Posterior vena cava (tissue), 2 donors: Measurements from ENCODE around the gene SCAF1. TPM values are rescaled to one million over a fixed set of nuclear protein-coding genes. Genes with fewer than 3 reads are reported as not detected.
"Not testable (repeated sequence)": the region's sequence is repeated elsewhere in the genome, so short reads cannot be mapped to it uniquely, and the experiment has no call there.

Experiments used
- DNase-seq: peaks from one replicate; pipeline ENCODE4 v3.0.0-alpha.2; 2020; ENCODE audit warnings: low spot score
- intact Hi-C, 2 donors: fragments of 100-400 bp; cut with DNase I; formaldehyde crosslinking; loops; one replicate each; pipeline versions ENCODE4 v1.14.1 to v1.14.2; 2022 to 2023
- total RNA-seq, 2 donors: library from RNA; stranded (reverse); fragmentation: NEBNext Ultra II Directional; extraction: Animal tissue kit (Norgen Biotek cat#: 25700); gene quantifications; one replicate each; pipeline ENCODE4 v1.2.1, GENCODE V29; 2021
- donor health status: DM: yes; HTN: yes; CAD: no.
- donor health status: DM: yes; HTN: yes; CAD: no.

SCAF1 gene
- total RNA-seq, 2 donors from 2014 or later = 43.5 to 55.1 TPM

- intact Hi-C loops = no loop called here
- no peak for DNase-seq
These were observed 32.4 kb upstream of the SCAF1 start for GRCh38 chr19:49609499-49610092.

- no peak for DNase-seq
- intact Hi-C loops = no loop called here
These were observed 28.6 kb upstream of the SCAF1 start for GRCh38 chr19:49613374-49613773.

GRCh38 chr19:49614096-49614833 is 27.7 kb upstream of the SCAF1 start:
- intact Hi-C loops = no loop called here

GRCh38 chr19:49615861-49616260 is 26.1 kb upstream of the SCAF1 start:
- intact Hi-C loops = no loop called here
- no peak for DNase-seq

More at GRCh38 chr19:49614096-49614833, 27.7 kb upstream of the SCAF1 start:
- no peak for DNase-seq

GRCh38 chr19:49616532-49616931 is 25.5 kb upstream of the SCAF1 start:
- intact Hi-C loops = no loop called here
- no peak for DNase-seq

GRCh38 chr19:49616945-49617344 is 25.1 kb upstream of the SCAF1 start:
- intact Hi-C loops = no loop called here
- no peak for DNase-seq

- intact Hi-C loops, DNase-seq: not testable (repeated sequence)
These were observed 24.1 kb upstream of the SCAF1 start for GRCh38 chr19:49617860-49618259.

GRCh38 chr19:49624967-49625910 is 16.8 kb upstream of the SCAF1 start:
- intact Hi-C loops = loop anchor here in 1 of 2 donors (1.0 kb wide), 1 partner anchor 42 kb away; no protein-coding TSS in a partner anchor
- DNase-seq = no peak

- DNase-seq = no peak
- intact Hi-C loops = no loop called here
These were observed 15.8 kb upstream of the SCAF1 start for GRCh38 chr19:49626226-49626625.

GRCh38 chr19:49629659-49630058 is 12.3 kb upstream of the SCAF1 start:
- intact Hi-C loops = no loop called here
- no peak for DNase-seq

GRCh38 chr19:49631014-49631588 is 10.9 kb upstream of the SCAF1 start:
- no peak for DNase-seq
- intact Hi-C loops = no loop called here

- DNase-seq = no peak
- intact Hi-C loops = no loop called here
These were observed 10.3 kb upstream of the SCAF1 start for GRCh38 chr19:49631610-49632192.

GRCh38 chr19:49632576-49632975 is 9.4 kb upstream of the SCAF1 start:
- intact Hi-C loops = no loop called here
- no peak for DNase-seq

GRCh38 chr19:49633273-49633672 is 8.7 kb upstream of the SCAF1 start:
- intact Hi-C loops, DNase-seq: not testable (repeated sequence)

- DNase-seq = no peak
- intact Hi-C loops = loop anchor here (5.0 kb wide), 1 partner anchor 43 kb away; the partner anchor contains the start of gene PRR12 (in 2 of the 2)
These were observed 6.3 kb upstream of the SCAF1 start for GRCh38 chr19:49635530-49636232.

GRCh38 chr19:49636233-49636932 is 5.6 kb upstream of the SCAF1 start:
- intact Hi-C loops = loop anchor here (5.0 kb wide), 1 partner anchor 44 kb away; the partner anchor contains the start of gene PRR12 (in 2 of the 2)
- DNase-seq = no peak

GRCh38 chr19:49637821-49638738 is 3.9 kb upstream of the SCAF1 start:
- peak; percentile 95 for DNase-seq
- intact Hi-C loops = loop anchor here (5.0 kb wide), 1 partner anchor 46 kb away; the partner anchor contains the start of gene PRR12 (in 2 of the 2)
